Mammary epithelial cell (primary cell): ENCODE measurements around the gene LASP1.

Experiments used
- CTCF ChIP-seq, 2 donors: IDR thresholded peaks in 1 of 2; conservative IDR thresholded peaks in 1 of 2; 2 replicates each; pipeline ENCODE4 v1.5.1; 2011 to 2012; ENCODE audit warnings: inconsistent platforms in 2 of 2, low read length in 2 of 2, mild to moderate bottlenecking in 2 of 2, control low read depth in 1 of 2, low read depth in 1 of 2; ENCODE audit not compliant: insufficient read depth in 1 of 2; ENCODE audit errors: extremely low read depth in 1 of 2
- EZH2 ChIP-seq: IDR thresholded peaks from 2 replicates; pipeline ENCODE4 v1.6.1; 2012; ENCODE audit warnings: low read length, inconsistent platforms, borderline replicate concordance

GRCh38 chr17:38851434-38851833 is 18.4 kb upstream of the LASP1 start:
- no peak for TF ChIP-seq CTCF (conservative IDR thresholded peaks at IDR 0.05 in 1 of 2, IDR thresholded peaks at IDR 0.05 in 1 of 2; ENCODE audit: extremely low read depth in 1 of 2, insufficient read depth in 1 of 2, low read depth in 1 of 2, low read length in 2 of 2)
- TF ChIP-seq EZH2: no peak
